ENCODE results near the gene SAP30BP. TPM values are rescaled to one million over a fixed set of nuclear protein-coding genes. Genes with fewer than 3 reads are reported as not detected.

The SAP30BP gene
- total and polyA plus RNA-seq, 2 of the 13 experiments (the other 11 are each of a cell fraction or from before 2014, with no cell fraction given), result 67.7 to 99.4 TPM

DNA sequence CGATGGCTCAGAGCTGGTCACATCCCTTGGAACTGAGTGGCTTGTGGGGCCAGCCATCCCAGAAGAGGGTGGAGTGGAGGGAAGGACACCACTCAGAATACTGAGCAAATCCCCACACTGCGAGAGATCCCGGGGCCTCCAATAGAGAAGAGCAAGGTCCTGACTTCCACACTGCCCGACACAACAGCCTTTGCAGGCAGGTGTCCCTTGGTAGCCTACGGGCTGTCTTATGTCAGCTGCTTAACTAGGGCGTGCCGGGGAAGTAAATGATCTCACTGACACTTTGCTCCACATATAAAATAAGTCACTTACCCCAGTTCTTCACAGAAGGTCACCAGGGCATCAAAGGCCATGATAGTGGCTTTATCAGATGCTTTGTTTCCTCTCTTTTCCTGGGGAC lies 16.3 kb upstream of the SAP30BP start:
- Histone ChIP-seq H3K9me3 (ENCODE audit: low read length) (no peaks in the 10 kb centered on the region), H2AFZ (ENCODE audit: low read length) (no peak overlapping the region), H3K27me3 (ENCODE audit: control insufficient read depth in 1 of 2, insufficient read depth in 2 of 2, low read length in 2 of 2) (no peaks in the 10 kb centered on the region), H4K20me1 (ENCODE audit: insufficient read depth, low read length) (no peaks in the 10 kb centered on the region), H3K4me2 (ENCODE audit: low read depth, low read length) (no peak overlapping the region), H3K4me3 (replicated peaks in 1 of 3; ENCODE audit: insufficient read depth in 1 of 3, low read depth in 2 of 3, low read length in 3 of 3) (no peak overlapping the region), H3K79me2 (ENCODE audit: insufficient read depth, low read length) (no peaks in the 10 kb centered on the region), H3K36me3 (replicated peaks in 1 of 2; ENCODE audit: control insufficient read depth in 1 of 2, insufficient read depth in 2 of 2, low read length in 2 of 2) (peaks cover 18 to 38% of the 10 kb centered on the region in 2 experiments), H3K4me1 (ENCODE audit: insufficient read depth, low read length) (peaks cover 21% of the 10 kb centered on the region), H3K27ac (ENCODE audit: extremely low read length, insufficient read depth, low read length) (no peak overlapping the region), H3K9ac (ENCODE audit: insufficient read depth, low read depth, low read length) (no peak overlapping the region)
- no peak for ATAC-seq
- intact Hi-C loops (cut with micrococcal nuclease; ENCODE audit: unreplicated experiment) (no loop called here), in situ Hi-C loops (cut with HindIII; ENCODE audit: extremely low pct_ligation_motif_present, low pct_unique_long_range_greater_than_20kb) (no loop called here)
- ChIA-PET POLR2A (interaction anchor here (1.1 kb wide), 1 partner anchor 17 kb away, joined by 3 read pairs; the partner anchor contains the start of gene SMIM5), CTCF (ENCODE audit: low intra/inter-chr PET ratio, low total read pairs) (no interaction called here)
- BruUV-seq (replicated peaks), result no TSS peak
- TF ChIP-seq SRF (IDR thresholded peaks at IDR 0.05; ENCODE audit: low read depth, low read length), result no peak
- TF ChIP-seq TBX2 (CRISPR knock-in tag; IDR thresholded peaks at IDR 0.05; ENCODE audit: borderline replicate concordance), result no peak
- TF ChIP-seq ZNF468 (CRISPR knock-in tag; IDR thresholded peaks at IDR 0.05), result no peak
- TF ChIP-seq ZNF331 (CRISPR knock-in tag; IDR thresholded peaks at IDR 0.05), result no peak
- TF ChIP-seq ARID4A (CRISPR knock-in tag; IDR thresholded peaks at IDR 0.05; ENCODE audit: borderline replicate concordance), result no peak
- no peak for TF ChIP-seq ZNF496 (CRISPR knock-in tag; IDR thresholded peaks at IDR 0.05; ENCODE audit: insufficient replicate concordance)
- TF ChIP-seq ZNF530 (CRISPR knock-in tag; IDR thresholded peaks at IDR 0.05; ENCODE audit: low read depth), result no peak
- TF ChIP-seq EED (CRISPR knock-in tag; IDR thresholded peaks at IDR 0.05), result no peak
- TF ChIP-seq, protein P1, sequence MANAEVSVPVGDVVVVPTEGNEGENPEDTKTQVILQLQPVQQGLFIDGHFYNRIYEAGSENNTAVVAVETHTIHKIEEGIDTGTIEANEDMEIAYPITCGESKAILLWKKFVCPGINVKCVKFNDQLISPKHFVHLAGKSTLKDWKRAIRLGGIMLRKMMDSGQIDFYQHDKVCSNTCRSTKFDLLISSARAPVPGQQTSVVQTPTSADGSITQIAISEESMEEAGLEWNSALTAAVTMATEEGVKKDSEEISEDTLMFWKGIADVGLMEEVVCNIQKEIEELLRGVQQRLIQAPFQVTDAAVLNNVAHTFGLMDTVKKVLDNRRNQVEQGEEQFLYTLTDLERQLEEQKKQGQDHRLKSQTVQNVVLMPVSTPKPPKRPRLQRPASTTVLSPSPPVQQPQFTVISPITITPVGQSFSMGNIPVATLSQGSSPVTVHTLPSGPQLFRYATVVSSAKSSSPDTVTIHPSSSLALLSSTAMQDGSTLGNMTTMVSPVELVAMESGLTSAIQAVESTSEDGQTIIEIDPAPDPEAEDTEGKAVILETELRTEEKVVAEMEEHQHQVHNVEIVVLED (CRISPR knock-in tag; IDR thresholded peaks at IDR 0.05; ENCODE audit: borderline replicate concordance), result no peak
- TF ChIP-seq NKX3-1 (CRISPR knock-in tag; IDR thresholded peaks at IDR 0.05), result no peak
- TF ChIP-seq HHEX (CRISPR knock-in tag; IDR thresholded peaks at IDR 0.05), result no peak
- TF ChIP-seq, protein P2, sequence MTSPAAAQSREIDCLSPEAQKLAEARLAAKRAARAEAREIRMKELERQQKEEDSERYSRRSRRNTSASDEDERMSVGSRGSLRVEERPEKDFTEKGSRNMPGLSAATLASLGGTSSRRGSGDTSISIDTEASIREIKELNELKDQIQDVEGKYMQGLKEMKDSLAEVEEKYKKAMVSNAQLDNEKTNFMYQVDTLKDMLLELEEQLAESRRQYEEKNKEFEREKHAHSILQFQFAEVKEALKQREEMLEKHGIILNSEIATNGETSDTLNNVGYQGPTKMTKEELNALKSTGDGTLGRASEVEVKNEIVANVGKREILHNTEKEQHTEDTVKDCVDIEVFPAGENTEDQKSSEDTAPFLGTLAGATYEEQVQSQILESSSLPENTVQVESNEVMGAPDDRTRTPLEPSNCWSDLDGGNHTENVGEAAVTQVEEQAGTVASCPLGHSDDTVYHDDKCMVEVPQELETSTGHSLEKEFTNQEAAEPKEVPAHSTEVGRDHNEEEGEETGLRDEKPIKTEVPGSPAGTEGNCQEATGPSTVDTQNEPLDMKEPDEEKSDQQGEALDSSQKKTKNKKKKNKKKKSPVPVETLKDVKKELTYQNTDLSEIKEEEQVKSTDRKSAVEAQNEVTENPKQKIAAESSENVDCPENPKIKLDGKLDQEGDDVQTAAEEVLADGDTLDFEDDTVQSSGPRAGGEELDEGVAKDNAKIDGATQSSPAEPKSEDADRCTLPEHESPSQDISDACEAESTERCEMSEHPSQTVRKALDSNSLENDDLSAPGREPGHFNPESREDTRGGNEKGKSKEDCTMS (CRISPR knock-in tag; conservative IDR thresholded peaks at IDR 0.05), result no peak
- TF ChIP-seq ZNF432 (CRISPR knock-in tag; IDR thresholded peaks at IDR 0.05; ENCODE audit: borderline replicate concordance), result no peak
- TF ChIP-seq SP2 (CRISPR knock-in tag; IDR thresholded peaks at IDR 0.05), result no peak
- no peak for TF ChIP-seq ZNF282 (IDR thresholded peaks at IDR 0.05; ENCODE audit: partially characterized antibody)
- FAIRE-seq, result no peak
- 99% methylated on average over 7 of the region's 7 CpGs for WGBS (ENCODE audit: low lambda C conversion rate)
- DNase-seq (ENCODE audit: low spot score), result no peak
